Gastrocnemius medialis (tissue), 4 donors: ENCODE data around the gene SLC24A3.

Experiments
- CTCF ChIP-seq, 5 experiments: fragments of 450-650 bp in 3 of 5; fragments of 200-600 bp in 2 of 5; sonication (generic) in 2 of 5; IDR thresholded peaks in 4 of 5; conservative IDR thresholded peaks in 1 of 5; 1 replicate in 4 of 5; 2 replicates in 1 of 5; pipeline ENCODE4 v1.5.1; 2016 to 2019; ENCODE audit warnings: antibody characterized with exemption in 5 of 5, mild to moderate bottlenecking in 3 of 5, moderate library complexity in 3 of 5
- POLR2A ChIP-seq, 2 donors: fragments of 450-650 bp; IDR thresholded peaks; one replicate each; pipeline ENCODE4 v1.6.1; 2017; ENCODE audit warnings: antibody characterized with exemption in 2 of 2, mild to moderate bottlenecking in 2 of 2, moderate library complexity in 2 of 2

DNA sequence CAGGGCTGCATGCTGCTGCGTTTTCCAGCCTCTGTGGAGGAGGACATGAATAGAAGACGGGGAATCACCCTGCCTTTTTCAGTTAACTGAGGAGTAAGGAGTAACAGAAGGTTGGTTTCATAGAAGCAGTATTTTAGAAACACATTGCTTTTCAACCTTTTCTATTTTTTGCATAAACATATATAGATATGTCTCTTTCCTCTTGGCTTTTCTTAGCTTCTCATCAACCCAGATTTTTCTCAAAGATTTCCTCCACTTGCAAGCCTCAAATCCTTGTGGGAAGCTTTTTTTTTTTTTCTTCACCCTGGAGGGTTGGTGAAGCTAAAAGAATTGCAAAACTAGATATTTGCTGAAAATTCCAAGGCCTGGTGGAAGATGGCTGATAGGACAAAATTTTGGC is 6.0 kb downstream of the SLC24A3 start:
- TF ChIP-seq CTCF (IDR thresholded peaks at IDR 0.05 in 4 of 5, conservative IDR thresholded peaks at IDR 0.05 in 1 of 5) (no peak), POLR2A (IDR thresholded peaks at IDR 0.05) (no peak)
